Measurements from ENCODE around the gene KLHDC10. TPM values are rescaled to one million over a fixed set of nuclear protein-coding genes. Genes with fewer than 3 reads are reported as not detected.

KLHDC10 gene, protein sequence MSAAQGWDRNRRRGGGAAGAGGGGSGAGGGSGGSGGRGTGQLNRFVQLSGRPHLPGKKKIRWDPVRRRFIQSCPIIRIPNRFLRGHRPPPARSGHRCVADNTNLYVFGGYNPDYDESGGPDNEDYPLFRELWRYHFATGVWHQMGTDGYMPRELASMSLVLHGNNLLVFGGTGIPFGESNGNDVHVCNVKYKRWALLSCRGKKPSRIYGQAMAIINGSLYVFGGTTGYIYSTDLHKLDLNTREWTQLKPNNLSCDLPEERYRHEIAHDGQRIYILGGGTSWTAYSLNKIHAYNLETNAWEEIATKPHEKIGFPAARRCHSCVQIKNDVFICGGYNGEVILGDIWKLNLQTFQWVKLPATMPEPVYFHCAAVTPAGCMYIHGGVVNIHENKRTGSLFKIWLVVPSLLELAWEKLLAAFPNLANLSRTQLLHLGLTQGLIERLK
- total RNA-seq (2021) (31.4 and 37.5 TPM in 2 replicates), Bru-seq, nascent RNA (percentile 75 among the genes with signal in this experiment), BruChase-seq, experiment 1, labeled RNA remaining after a 2-hour chase (percentile 83 among the genes with signal in this experiment), BruChase-seq, experiment 2, labeled RNA remaining after a 6-hour chase (percentile 86 among the genes with signal in this experiment)
- long read RNA-seq, full-length matches to known transcripts, result 1 of 18 reads
- long read RNA-seq, partial matches to known transcripts, result 3 of 18 reads
- long read RNA-seq, other reads (novel, unspliced or antisense), result 14 of 18 reads

- intact Hi-C loops (cut with micrococcal nuclease; ENCODE audit: unreplicated experiment), result loop anchor here (10.0 kb wide), 1 partner anchor 425 kb away; the partner anchor contains the start of gene MEST
- peak; percentile 99 for DNase-seq (ENCODE audit: low spot score)
- no TSS peak for BruUV-seq (replicated peaks)
- POLR2A ChIA-PET (ENCODE audit: low non-redundant PET), result interaction anchor here (0.6 kb wide), 1 partner anchor 9 kb away, joined by 4 read pairs; no protein-coding TSS in a partner anchor
- Histone ChIP-seq H3K9me3 (ENCODE audit: low read depth, low read length, poor library complexity, severe bottlenecking) (no peaks in the 10 kb centered on the region), H3K4me3 (ENCODE audit: low read depth, low read length, poor library complexity, severe bottlenecking) (peak within 1 kb of the TSS; percentile 73), H3K4me1 (ENCODE audit: insufficient read depth, low read length, poor library complexity, severe bottlenecking) (peaks cover 14% of the 10 kb centered on the region), H3K36me3 (ENCODE audit: insufficient read depth, low read length, poor library complexity, severe bottlenecking) (no peaks in the 10 kb centered on the region), H3K27ac (ENCODE audit: low read depth, low read length, poor library complexity, severe bottlenecking) (peak within 1 kb of the TSS; percentile 73), H3K27me3 (replicated peaks; ENCODE audit: insufficient read depth, low read depth, low read length, poor library complexity) (no peaks in the 10 kb centered on the region)
- CTCF ChIA-PET, result interaction anchor here (0.6 to 0.9 kb wide), 2 partner anchors 9 to 819 kb away, joined by 3 to 10 read pairs; no protein-coding TSS in a partner anchor
- TF ChIP-seq EZH2 (IDR thresholded peaks at IDR 0.05; ENCODE audit: borderline replicate concordance, low read depth, low read length, poor library complexity, severe bottlenecking), result no peak
Measured at GRCh38 chr7:130069978-130070860, at the start of gene KLHDC10. TSS of gene KLHDC10 (plus strand) at chr7:130070534. CDS start at chr7:130070644, 110 bp downstream.

- no peaks in the 10 kb centered on the region for H3K9me3 ChIP-seq (ENCODE audit: low read depth, low read length, poor library complexity, severe bottlenecking)
- BruUV-seq (replicated peaks), result no TSS peak
- DNase-seq (ENCODE audit: low spot score), result no peak
- peaks cover 69% of the 10 kb centered on the region for H3K36me3 ChIP-seq (ENCODE audit: insufficient read depth, low read length, poor library complexity, severe bottlenecking)
- TF ChIP-seq, protein P1, sequence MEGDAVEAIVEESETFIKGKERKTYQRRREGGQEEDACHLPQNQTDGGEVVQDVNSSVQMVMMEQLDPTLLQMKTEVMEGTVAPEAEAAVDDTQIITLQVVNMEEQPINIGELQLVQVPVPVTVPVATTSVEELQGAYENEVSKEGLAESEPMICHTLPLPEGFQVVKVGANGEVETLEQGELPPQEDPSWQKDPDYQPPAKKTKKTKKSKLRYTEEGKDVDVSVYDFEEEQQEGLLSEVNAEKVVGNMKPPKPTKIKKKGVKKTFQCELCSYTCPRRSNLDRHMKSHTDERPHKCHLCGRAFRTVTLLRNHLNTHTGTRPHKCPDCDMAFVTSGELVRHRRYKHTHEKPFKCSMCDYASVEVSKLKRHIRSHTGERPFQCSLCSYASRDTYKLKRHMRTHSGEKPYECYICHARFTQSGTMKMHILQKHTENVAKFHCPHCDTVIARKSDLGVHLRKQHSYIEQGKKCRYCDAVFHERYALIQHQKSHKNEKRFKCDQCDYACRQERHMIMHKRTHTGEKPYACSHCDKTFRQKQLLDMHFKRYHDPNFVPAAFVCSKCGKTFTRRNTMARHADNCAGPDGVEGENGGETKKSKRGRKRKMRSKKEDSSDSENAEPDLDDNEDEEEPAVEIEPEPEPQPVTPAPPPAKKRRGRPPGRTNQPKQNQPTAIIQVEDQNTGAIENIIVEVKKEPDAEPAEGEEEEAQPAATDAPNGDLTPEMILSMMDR (conservative IDR thresholded peaks at IDR 0.05; ENCODE audit: low read depth, low read length), result no peak
- TF ChIP-seq EZH2 (IDR thresholded peaks at IDR 0.05; ENCODE audit: borderline replicate concordance, low read depth, low read length, poor library complexity, severe bottlenecking), result no peak
- ChIA-PET CTCF (no interaction called here), POLR2A (ENCODE audit: low non-redundant PET) (no interaction called here)
- H3K27me3 ChIP-seq (replicated peaks; ENCODE audit: insufficient read depth, low read depth, low read length, poor library complexity), result no peaks in the 10 kb centered on the region
- no peak overlapping the region for H3K4me3 ChIP-seq (ENCODE audit: low read depth, low read length, poor library complexity, severe bottlenecking)
- peaks cover 12% of the 10 kb centered on the region for H3K4me1 ChIP-seq (ENCODE audit: insufficient read depth, low read length, poor library complexity, severe bottlenecking)
- no peak overlapping the region for H3K27ac ChIP-seq (ENCODE audit: low read depth, low read length, poor library complexity, severe bottlenecking)
- intact Hi-C loops (cut with micrococcal nuclease; ENCODE audit: unreplicated experiment), result no loop called here
Measured at GRCh38 chr7:130021105-130021834, 49.1 kb upstream of the KLHDC10 start.

DNA sequence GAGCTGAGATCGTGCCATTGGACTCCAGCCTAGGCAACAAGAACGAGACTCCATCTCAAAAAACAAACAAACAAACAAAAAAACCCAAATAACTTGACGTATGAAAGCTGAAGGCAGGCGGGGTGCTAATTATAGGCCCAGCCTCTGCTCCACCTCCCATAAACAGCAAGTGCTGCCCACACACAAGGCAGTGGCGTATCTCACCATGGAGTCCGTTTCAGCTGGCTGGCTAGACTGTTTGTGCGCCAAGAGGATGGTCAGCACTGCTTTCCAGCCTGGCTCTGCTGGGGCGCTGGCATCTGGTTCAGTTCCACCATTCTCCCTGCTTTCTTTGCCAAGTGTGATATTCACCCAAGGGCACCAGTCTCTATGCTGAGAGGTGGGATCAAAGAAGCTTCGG lies 48.2 kb upstream of the KLHDC10 start:
- DNase-seq (ENCODE audit: low spot score), result no peak
- intact Hi-C loops (cut with micrococcal nuclease; ENCODE audit: unreplicated experiment), result no loop called here

More for the DNA sequence above, 48.2 kb upstream of the KLHDC10 start:
- ChIA-PET CTCF (no interaction called here), POLR2A (ENCODE audit: low non-redundant PET) (no interaction called here)
- no peak overlapping the region for H3K27ac ChIP-seq (ENCODE audit: low read depth, low read length, poor library complexity, severe bottlenecking)
- H3K36me3 ChIP-seq (ENCODE audit: insufficient read depth, low read length, poor library complexity, severe bottlenecking), result peaks cover 72% of the 10 kb centered on the region
- TF ChIP-seq EZH2 (IDR thresholded peaks at IDR 0.05; ENCODE audit: borderline replicate concordance, low read depth, low read length, poor library complexity, severe bottlenecking), result no peak
- TF ChIP-seq, protein P1 (conservative IDR thresholded peaks at IDR 0.05; ENCODE audit: low read depth, low read length), result no peak
- no TSS peak for BruUV-seq (replicated peaks)
- H3K4me3 ChIP-seq (ENCODE audit: low read depth, low read length, poor library complexity, severe bottlenecking), result no peak overlapping the region
- H3K9me3 ChIP-seq (ENCODE audit: low read depth, low read length, poor library complexity, severe bottlenecking), result no peaks in the 10 kb centered on the region
- no peaks in the 10 kb centered on the region for H3K27me3 ChIP-seq (replicated peaks; ENCODE audit: insufficient read depth, low read depth, low read length, poor library complexity)
- peaks cover 14% of the 10 kb centered on the region for H3K4me1 ChIP-seq (ENCODE audit: insufficient read depth, low read length, poor library complexity, severe bottlenecking)
